ENCODE results near the gene KIRREL3.

Gene KIRREL3

DNA sequence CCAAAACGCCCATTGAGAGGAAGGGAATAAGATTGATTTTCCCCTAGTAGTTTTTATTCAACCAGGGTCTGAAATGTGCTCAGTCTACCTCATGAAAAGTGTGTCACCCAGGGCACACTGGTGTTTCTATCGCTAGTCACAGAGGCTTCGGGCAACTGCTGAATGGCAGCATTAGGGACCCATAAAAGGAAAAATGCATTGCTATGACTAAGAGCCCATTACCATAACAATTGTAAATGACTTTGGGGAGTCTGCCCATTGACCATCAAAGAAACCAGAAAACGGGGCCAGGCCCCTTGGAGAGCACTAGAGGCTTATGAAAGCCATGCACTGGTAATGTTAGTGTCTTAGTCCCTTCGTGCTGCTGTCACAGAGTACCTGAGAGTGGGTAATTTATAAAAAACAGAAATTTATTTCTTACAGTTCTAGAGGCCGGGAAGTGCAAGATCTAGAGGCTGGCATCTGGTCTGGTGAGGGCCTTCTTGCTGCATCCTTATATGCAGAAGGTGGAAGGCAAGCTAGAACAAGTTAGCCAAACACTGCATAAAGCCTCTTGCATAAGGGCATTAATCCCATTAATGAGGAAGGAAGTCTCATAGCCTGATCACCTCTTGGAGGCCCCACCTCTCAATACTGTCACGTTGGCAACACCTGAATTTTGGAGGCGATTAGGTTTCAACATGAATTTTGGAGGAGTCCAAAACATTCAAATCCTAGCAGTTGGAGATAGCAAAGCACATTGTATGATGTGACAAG is 338.4 kb downstream of the KIRREL3 start:
- Histone ChIP-seq H3K9me3 (ENCODE audit: control insufficient read depth in 5 of 5, low read length in 5 of 5) (no peaks in the 10 kb centered on the region), H3K4me1 (ENCODE audit: control insufficient read depth in 5 of 5, insufficient read depth in 5 of 5, low read length in 5 of 5) (no peaks in the 10 kb centered on the region), H3K4me3 (ENCODE audit: low read depth in 1 of 5, low read length in 5 of 5) (no peak overlapping the region), H3K36me3 (ENCODE audit: control insufficient read depth in 5 of 5, insufficient read depth in 5 of 5, low read length in 5 of 5) (no peaks in the 10 kb centered on the region), H3K27ac (ENCODE audit: low read depth, low read length) (no peak overlapping the region), H3K27me3 (ENCODE audit: control insufficient read depth in 5 of 5, insufficient read depth in 4 of 5, low read length in 5 of 5) (peaks cover 0 to 3% (median 0%) of the 10 kb centered on the region in 5 donors), H3K9ac (ENCODE audit: low read length in 5 of 5) (no peak overlapping the region)

- Histone ChIP-seq H3K4me1 (ENCODE audit: control insufficient read depth in 5 of 5, insufficient read depth in 5 of 5, low read length in 5 of 5) (no peaks in the 10 kb centered on the region), H3K9ac (ENCODE audit: low read length in 5 of 5) (no peak overlapping the region), H3K27me3 (ENCODE audit: control insufficient read depth in 5 of 5, insufficient read depth in 4 of 5, low read length in 5 of 5) (peaks cover 0 to 3% (median 0%) of the 10 kb centered on the region in 5 donors), H3K4me3 (ENCODE audit: low read depth in 1 of 5, low read length in 5 of 5) (no peak overlapping the region), H3K36me3 (ENCODE audit: control insufficient read depth in 5 of 5, insufficient read depth in 5 of 5, low read length in 5 of 5) (no peaks in the 10 kb centered on the region), H3K27ac (ENCODE audit: low read depth, low read length) (no peak overlapping the region), H3K9me3 (ENCODE audit: control insufficient read depth in 5 of 5, low read length in 5 of 5) (no peaks in the 10 kb centered on the region)
Measured at GRCh38 chr11:126660761-126661425, 339.7 kb downstream of the KIRREL3 start.

- Histone ChIP-seq H3K27me3 (ENCODE audit: control insufficient read depth in 5 of 5, insufficient read depth in 4 of 5, low read length in 5 of 5) (peaks cover 0 to 6% (median 2%) of the 10 kb centered on the region in 5 donors), H3K9me3 (ENCODE audit: control insufficient read depth in 5 of 5, low read length in 5 of 5) (no peaks in the 10 kb centered on the region), H3K4me3 (ENCODE audit: low read depth in 1 of 5, low read length in 5 of 5) (no peak overlapping the region), H3K27ac (ENCODE audit: low read depth, low read length) (no peak overlapping the region), H3K4me1 (ENCODE audit: control insufficient read depth in 5 of 5, insufficient read depth in 5 of 5, low read length in 5 of 5) (peaks cover 0 to 3% (median 0%) of the 10 kb centered on the region in 5 donors), H3K36me3 (ENCODE audit: control insufficient read depth in 5 of 5, insufficient read depth in 5 of 5, low read length in 5 of 5) (no peaks in the 10 kb centered on the region), H3K9ac (ENCODE audit: low read length in 5 of 5) (no peak overlapping the region)
Measured at GRCh38 chr11:126660321-126660720, 340.2 kb downstream of the KIRREL3 start.

DNA sequence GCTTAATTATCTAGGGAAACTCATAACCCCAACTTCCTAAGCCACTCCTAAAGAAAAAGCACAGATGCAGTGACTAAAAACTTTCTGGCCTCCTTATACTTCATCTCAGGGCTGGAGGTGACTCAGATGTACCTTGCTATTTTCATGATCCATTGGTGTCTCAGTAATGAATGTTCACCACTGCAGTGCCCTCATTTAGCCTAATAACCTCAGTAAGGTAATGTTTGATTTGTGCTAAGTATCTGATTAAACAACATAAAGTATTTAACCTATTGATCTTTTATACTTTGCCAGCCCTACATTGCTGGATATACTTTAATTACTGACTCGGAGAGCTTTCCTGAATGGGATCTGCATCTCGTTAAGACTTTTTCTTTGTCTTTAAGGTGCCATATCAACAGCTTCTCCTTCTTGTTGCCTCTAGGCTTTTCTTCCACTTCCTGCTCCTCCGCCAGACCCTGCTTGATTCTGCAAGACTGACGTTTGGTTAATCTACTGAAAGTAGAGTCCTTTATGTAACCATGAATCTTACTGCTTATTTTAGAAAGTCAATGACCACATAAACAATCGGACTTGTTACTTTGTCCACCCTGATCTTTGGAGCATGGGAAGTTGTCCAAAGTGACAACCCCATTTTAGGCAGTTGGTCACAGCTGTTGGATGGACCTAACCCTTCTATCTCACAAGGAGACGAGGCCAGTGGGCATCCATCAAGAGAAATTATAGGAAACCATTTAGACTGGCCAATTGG is 342.1 kb downstream of the KIRREL3 start:
- Histone ChIP-seq H3K9me3 (ENCODE audit: control insufficient read depth in 5 of 5, low read length in 5 of 5) (no peaks in the 10 kb centered on the region), H3K4me1 (ENCODE audit: control insufficient read depth in 5 of 5, insufficient read depth in 5 of 5, low read length in 5 of 5) (peaks cover 0 to 8% (median 0%) of the 10 kb centered on the region in 5 donors), H3K4me3 (ENCODE audit: low read depth in 1 of 5, low read length in 5 of 5) (no peak overlapping the region), H3K27ac (ENCODE audit: low read depth, low read length) (no peak overlapping the region), H3K27me3 (ENCODE audit: control insufficient read depth in 5 of 5, insufficient read depth in 4 of 5, low read length in 5 of 5) (peaks cover 0 to 12% (median 6%) of the 10 kb centered on the region in 5 donors), H3K36me3 (ENCODE audit: control insufficient read depth in 5 of 5, insufficient read depth in 5 of 5, low read length in 5 of 5) (no peaks in the 10 kb centered on the region), H3K9ac (ENCODE audit: low read length in 5 of 5) (no peak overlapping the region)

- Histone ChIP-seq H3K9ac (ENCODE audit: low read length in 5 of 5) (no peak overlapping the region), H3K4me1 (ENCODE audit: control insufficient read depth in 5 of 5, insufficient read depth in 5 of 5, low read length in 5 of 5) (peaks cover 0 to 8% (median 0%) of the 10 kb centered on the region in 5 donors), H3K27me3 (ENCODE audit: control insufficient read depth in 5 of 5, insufficient read depth in 4 of 5, low read length in 5 of 5) (peaks cover 0 to 16% (median 7%) of the 10 kb centered on the region in 5 donors), H3K36me3 (ENCODE audit: control insufficient read depth in 5 of 5, insufficient read depth in 5 of 5, low read length in 5 of 5) (no peaks in the 10 kb centered on the region), H3K9me3 (ENCODE audit: control insufficient read depth in 5 of 5, low read length in 5 of 5) (no peaks in the 10 kb centered on the region), H3K4me3 (ENCODE audit: low read depth in 1 of 5, low read length in 5 of 5) (no peak overlapping the region), H3K27ac (ENCODE audit: low read depth, low read length) (no peak overlapping the region)
Measured at GRCh38 chr11:126655807-126656128, 344.8 kb downstream of the KIRREL3 start.

DNA sequence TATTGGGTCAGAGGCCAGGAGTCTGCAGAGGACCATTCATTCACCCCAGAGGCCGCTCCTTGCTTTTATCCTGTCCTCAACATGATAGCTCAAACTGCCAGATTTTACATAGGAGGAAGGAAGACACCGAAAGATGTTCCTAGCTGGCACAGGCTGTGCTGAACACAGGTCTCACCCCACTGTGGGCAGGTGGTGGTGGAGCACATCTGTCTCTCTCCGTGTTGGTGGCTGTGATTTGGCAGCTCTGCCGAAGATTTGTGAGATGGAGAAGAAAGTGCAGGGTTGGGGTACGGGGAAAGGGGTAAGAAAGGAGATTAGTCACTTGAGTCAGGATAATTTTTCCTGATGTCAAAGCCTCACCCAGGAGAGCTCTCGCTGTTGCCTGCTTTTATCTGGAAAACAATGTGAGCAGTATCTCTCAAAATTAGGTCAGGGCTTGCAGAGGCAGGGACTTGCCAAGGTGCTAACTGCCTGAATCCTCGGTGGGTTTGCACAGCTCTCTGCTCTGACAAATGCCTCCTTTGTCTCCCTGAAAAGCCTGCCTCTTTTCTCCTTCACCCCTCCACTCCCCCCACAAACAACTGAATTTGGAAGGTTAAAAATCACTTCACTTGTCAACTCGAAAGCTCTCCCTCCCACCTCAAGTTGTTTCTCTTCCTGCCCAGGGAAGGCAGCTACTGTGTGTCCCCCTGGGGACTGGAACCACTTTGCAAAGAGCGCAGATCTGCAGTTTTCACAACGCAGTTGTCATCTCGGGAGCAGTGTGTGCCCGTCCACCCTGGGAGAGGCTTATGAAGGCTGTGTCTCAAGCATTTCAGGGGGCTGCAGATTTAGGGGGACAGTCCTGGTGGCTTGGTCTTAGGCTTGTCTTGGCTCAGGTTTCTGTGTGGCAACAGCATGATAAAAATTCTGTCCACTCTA is 345.4 kb downstream of the KIRREL3 start:
- Histone ChIP-seq H3K4me3 (ENCODE audit: low read depth in 1 of 5, low read length in 5 of 5) (no peak overlapping the region), H3K9ac (ENCODE audit: low read length in 5 of 5) (no peak overlapping the region), H3K9me3 (ENCODE audit: control insufficient read depth in 5 of 5, low read length in 5 of 5) (no peaks in the 10 kb centered on the region), H3K27ac (ENCODE audit: low read depth, low read length) (no peak overlapping the region), H3K4me1 (ENCODE audit: control insufficient read depth in 5 of 5, insufficient read depth in 5 of 5, low read length in 5 of 5) (peaks cover 0 to 8% (median 0%) of the 10 kb centered on the region in 5 donors), H3K36me3 (ENCODE audit: control insufficient read depth in 5 of 5, insufficient read depth in 5 of 5, low read length in 5 of 5) (no peaks in the 10 kb centered on the region), H3K27me3 (ENCODE audit: control insufficient read depth in 5 of 5, insufficient read depth in 4 of 5, low read length in 5 of 5) (peaks cover 0 to 16% (median 7%) of the 10 kb centered on the region in 5 donors)

- Histone ChIP-seq H3K27me3 (ENCODE audit: control insufficient read depth in 5 of 5, insufficient read depth in 4 of 5, low read length in 5 of 5) (peaks cover 0 to 13% (median 7%) of the 10 kb centered on the region in 5 donors), H3K4me1 (ENCODE audit: control insufficient read depth in 5 of 5, insufficient read depth in 5 of 5, low read length in 5 of 5) (peaks cover 0 to 8% (median 0%) of the 10 kb centered on the region in 5 donors), H3K4me3 (ENCODE audit: low read depth in 1 of 5, low read length in 5 of 5) (no peak overlapping the region), H3K36me3 (ENCODE audit: control insufficient read depth in 5 of 5, insufficient read depth in 5 of 5, low read length in 5 of 5) (no peaks in the 10 kb centered on the region), H3K9me3 (ENCODE audit: control insufficient read depth in 5 of 5, low read length in 5 of 5) (no peaks in the 10 kb centered on the region), H3K27ac (ENCODE audit: low read depth, low read length) (no peak overlapping the region), H3K9ac (ENCODE audit: low read length in 5 of 5) (no peak overlapping the region)
Measured at GRCh38 chr11:126653040-126653439, 347.5 kb downstream of the KIRREL3 start.

- peaks cover 0 to 6% (median 0%) of the 10 kb centered on the region in 5 donors for H3K27me3 ChIP-seq (ENCODE audit: control insufficient read depth in 5 of 5, insufficient read depth in 4 of 5, low read length in 5 of 5)
- H3K9me3 ChIP-seq (ENCODE audit: control insufficient read depth in 5 of 5, low read length in 5 of 5), result no peaks in the 10 kb centered on the region
- H3K9ac ChIP-seq (ENCODE audit: low read length in 5 of 5), result no peak overlapping the region
- H3K27ac ChIP-seq (ENCODE audit: low read depth, low read length), result no peak overlapping the region
- H3K4me3 ChIP-seq (ENCODE audit: low read depth in 1 of 5, low read length in 5 of 5), result no peak overlapping the region
- H3K36me3 ChIP-seq (ENCODE audit: control insufficient read depth in 5 of 5, insufficient read depth in 5 of 5, low read length in 5 of 5), result no peaks in the 10 kb centered on the region
- no peaks in the 10 kb centered on the region for H3K4me1 ChIP-seq (ENCODE audit: control insufficient read depth in 5 of 5, insufficient read depth in 5 of 5, low read length in 5 of 5)
Measured at GRCh38 chr11:126647735-126648134, 352.8 kb downstream of the KIRREL3 start.

DNA sequence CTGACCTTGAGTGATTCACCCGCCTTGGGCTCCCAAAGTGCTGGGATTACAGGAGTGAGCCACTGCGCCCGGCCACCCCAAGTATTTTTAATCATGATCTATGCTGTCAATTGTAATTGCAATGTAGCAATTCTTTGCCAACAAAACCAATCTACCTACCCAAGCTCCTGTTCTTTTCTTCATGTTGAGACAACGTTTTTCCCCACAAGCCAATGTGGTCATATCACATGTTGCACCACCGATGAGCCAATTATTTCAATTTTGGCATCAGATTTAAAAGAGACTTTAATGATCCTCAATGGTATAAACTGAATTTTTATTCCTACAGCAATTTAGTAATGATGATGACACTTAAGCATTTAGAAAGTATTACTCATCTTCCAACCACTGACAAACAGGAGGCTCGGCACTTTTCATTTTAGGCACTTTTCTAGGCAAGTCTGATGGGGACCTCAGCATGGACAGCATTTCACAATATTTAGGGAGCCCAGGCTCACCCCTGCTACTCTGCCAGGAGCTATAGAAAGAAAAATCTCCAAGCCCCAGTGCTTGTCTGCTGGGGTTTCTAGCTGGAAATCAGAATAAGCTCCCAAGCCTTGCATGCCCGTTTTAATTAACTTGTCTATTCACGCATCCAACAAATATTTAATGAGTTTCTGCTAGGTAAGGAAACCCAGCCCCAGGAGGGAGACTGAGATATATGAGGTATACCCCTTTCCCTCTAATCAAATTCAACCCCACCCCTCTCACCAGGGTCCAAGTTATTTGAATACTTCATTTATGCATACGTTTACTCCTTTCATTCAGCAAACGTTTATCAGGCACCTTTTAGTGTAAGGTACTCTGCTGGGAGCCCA is 353.6 kb downstream of the KIRREL3 start:
- no peaks in the 10 kb centered on the region for H3K4me1 ChIP-seq (ENCODE audit: control insufficient read depth in 5 of 5, insufficient read depth in 5 of 5, low read length in 5 of 5)
- H3K9ac ChIP-seq (ENCODE audit: low read length in 5 of 5), result no peak overlapping the region
- no peaks in the 10 kb centered on the region for H3K36me3 ChIP-seq (ENCODE audit: control insufficient read depth in 5 of 5, insufficient read depth in 5 of 5, low read length in 5 of 5)
- H3K9me3 ChIP-seq (ENCODE audit: control insufficient read depth in 5 of 5, low read length in 5 of 5), result no peaks in the 10 kb centered on the region
- peaks cover 0 to 2% (median 0%) of the 10 kb centered on the region in 5 donors for H3K27me3 ChIP-seq (ENCODE audit: control insufficient read depth in 5 of 5, insufficient read depth in 4 of 5, low read length in 5 of 5)
- H3K27ac ChIP-seq (ENCODE audit: low read depth, low read length), result no peak overlapping the region
- H3K4me3 ChIP-seq (ENCODE audit: low read depth in 1 of 5, low read length in 5 of 5), result no peak overlapping the region

Measured in subcutaneous abdominal adipose tissue (tissue), 5 donors.